Right ventricle myocardium superior (tissue), 1 donor: ENCODE measurements around the gene FASN. TPM values are rescaled to one million over a fixed set of nuclear protein-coding genes. Genes with fewer than 3 reads are reported as not detected.
A peak's percentile ranks its signal among the peaks of the same experiment; 100 is the strongest.

Experiments
- ATAC-seq: fragments of 200-7000 bp; cut with Tn5 transposase; one replicate; pipeline ENCODE4 v1.9.1; 2020; ENCODE audit warnings: mild to moderate bottlenecking; ENCODE audit not compliant: poor library complexity
- DNase-seq: peaks from one replicate; pipeline ENCODE4 v3.0.0-alpha.2; 2020
- intact Hi-C: fragments of 100-400 bp; cut with DNase I; formaldehyde crosslinking; loops from one replicate; pipeline ENCODE4 v1.11.2; 2022
- total RNA-seq: library from RNA; stranded (reverse); fragmentation: NEBNext Ultra II Directional; extraction: Animal tissue kit (Norgen Biotek cat#: 25700); gene quantifications from one replicate; pipeline ENCODE4 v1.2.1, GENCODE V29; 2021
- donor health status: DM: no; HTN: yes; CAD: no; lungs with severe emphysema.

FASN gene
- total RNA-seq, 1 donor from 2014 or later = 23.0 TPM

GRCh38 chr17:82118815-82119380 is 20.9 kb upstream of the FASN start:
- DNase-seq = no peak
- ATAC-seq = no peak
- intact Hi-C loops = no loop called here

DNA sequence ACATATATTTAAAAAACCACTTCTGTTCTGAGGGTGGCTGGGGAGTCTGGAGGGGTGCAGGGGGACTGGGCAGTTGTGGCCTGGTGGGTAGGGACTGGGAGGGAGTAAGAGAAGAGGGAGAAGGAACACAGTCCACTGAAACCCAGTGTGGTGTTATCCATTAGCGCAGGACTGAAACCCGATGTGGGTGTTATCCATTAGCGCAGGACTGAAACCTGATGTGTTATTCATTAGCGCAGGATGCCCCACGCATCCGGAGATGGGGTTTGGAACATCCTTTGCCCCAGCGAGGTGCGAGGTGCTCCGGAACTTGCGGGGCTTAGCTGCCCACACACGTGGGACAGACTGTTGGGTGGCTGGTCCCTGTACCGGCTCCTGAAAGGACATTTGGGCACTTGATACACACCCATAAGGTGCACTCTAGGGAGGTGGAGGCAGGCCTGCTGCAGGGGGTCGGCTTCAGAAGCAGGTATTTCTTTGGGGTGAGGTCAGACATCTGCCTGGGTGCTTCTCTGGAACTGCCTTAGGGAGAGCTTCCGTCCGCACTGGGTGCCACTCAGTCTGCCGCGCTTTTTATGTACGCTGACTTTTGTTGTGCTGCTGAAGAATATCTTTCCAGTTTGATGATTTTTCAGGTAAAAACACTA is 20.3 kb upstream of the FASN start:
- intact Hi-C loops = no loop called here
- no peak for DNase-seq
- no peak for ATAC-seq

GRCh38 chr17:82117139-82118090 is 19.4 kb upstream of the FASN start:
- intact Hi-C loops = no loop called here
- ATAC-seq (no peak), DNase-seq (no peak)

DNA sequence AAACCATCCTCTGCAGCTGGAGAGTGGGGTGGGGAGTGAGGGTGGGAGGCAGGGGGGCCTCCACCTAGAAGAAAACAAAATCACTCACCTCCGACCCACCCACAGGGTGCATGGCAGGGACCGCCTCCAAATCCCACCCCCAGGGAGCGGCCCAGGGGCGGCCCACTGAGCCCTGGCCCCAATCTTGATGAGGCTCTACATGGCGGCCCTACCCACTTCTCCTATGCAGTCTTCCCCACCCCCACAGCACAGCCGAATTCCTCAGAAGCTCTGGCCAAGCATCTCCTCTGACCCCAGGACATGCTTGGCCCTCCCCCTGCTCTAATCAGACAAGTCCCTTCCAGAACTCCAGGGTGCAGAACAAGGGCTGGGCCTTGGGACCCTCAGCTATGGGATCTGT is 18.2 kb upstream of the FASN start:
- ATAC-seq (no peak), DNase-seq (no peak)
- intact Hi-C loops = no loop called here

DNA sequence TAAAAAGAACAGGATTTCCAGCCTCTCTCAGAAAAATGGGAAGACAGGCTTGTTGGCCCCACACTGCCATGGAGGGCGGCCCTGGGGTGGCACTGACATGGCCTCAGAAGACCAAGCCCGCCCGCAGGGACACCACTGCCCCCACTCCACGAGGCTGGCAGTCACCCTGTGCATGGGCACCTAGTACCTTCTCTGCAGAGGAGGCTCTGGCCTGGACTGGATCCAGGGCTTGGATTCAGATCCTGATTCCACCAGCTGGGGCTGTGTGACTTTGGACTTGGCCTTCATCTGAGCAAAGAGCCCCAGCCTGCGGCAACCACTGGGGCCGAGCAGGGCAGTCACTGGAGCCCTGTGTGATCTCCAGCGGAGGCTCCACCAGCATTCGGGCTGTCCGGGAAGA is 16.8 kb upstream of the FASN start:
- ATAC-seq (no peak), DNase-seq (no peak)
- intact Hi-C loops = no loop called here

- intact Hi-C loops = no loop called here
- DNase-seq = no peak
Observed at GRCh38 chr17:82114447-82114846, 16.4 kb upstream of the FASN start.

DNA sequence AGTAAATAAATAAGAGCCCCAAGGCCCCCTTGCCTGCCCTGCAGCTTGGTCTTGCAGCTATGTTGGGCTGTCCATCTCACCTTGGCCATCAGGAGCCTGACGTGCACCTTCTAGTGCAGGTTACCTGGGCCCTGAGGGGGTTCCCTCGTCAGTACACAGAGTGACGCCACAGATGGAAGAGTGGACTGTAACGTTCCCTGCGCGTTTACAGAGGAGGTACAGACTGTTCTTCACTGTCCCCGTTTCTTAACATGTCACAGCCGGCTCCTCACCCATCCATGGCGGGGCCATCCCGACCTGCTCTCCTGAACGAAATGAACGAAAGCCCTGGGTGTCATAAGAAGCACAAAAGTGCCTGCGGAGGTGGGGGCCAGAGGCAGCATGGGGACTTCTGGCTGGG is 15.9 kb upstream of the FASN start:
- intact Hi-C loops = no loop called here
- DNase-seq (no peak), ATAC-seq (no peak)

More at GRCh38 chr17:82114447-82114846, 16.4 kb upstream of the FASN start:
- no peak for ATAC-seq

DNA sequence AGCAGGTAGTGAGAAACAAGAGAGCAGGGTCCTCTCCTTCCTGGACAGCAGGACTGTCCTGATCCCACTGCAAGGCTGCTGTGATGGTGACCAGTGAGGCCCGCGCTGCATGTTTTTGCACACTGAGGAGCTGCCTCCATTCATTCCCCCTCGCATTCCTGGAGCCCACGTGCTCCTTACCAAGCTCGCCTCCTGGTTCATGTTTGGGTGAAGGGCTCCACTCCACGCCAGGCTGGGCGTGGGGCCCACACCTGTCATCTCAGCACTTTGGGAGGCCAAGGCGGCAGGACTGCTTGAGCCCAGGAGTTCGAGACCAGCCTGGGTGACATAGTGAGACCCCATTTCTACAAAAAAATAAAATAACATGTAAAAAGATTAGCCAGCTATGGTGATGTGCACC is 15.4 kb upstream of the FASN start:
- intact Hi-C loops = no loop called here
- ATAC-seq (no peak), DNase-seq (no peak)

DNA sequence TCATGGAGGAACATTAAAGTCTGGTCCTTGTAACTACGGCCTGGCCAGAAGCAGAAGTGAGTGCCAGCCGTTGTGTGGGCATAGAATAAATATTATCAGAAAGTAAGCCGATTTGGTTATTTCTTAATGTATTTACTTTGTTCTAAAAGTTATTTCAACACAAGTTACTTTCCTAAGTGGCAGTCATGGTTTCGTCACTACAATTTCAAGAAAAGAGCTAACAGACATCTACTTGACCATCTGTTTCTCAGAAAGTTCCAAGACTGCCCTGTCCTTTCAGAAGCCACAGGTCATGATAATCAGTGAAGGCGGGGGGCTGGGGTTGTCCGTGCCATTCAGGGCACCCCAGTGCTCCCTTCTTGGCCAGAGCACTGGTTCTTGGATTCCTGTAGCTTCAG is 14.9 kb upstream of the FASN start:
- ATAC-seq (no peak), DNase-seq (no peak)
- intact Hi-C loops = no loop called here

GRCh38 chr17:82112181-82112913 is 14.3 kb upstream of the FASN start:
- DNase-seq (no peak), ATAC-seq (no peak)
- intact Hi-C loops = no loop called here

DNA sequence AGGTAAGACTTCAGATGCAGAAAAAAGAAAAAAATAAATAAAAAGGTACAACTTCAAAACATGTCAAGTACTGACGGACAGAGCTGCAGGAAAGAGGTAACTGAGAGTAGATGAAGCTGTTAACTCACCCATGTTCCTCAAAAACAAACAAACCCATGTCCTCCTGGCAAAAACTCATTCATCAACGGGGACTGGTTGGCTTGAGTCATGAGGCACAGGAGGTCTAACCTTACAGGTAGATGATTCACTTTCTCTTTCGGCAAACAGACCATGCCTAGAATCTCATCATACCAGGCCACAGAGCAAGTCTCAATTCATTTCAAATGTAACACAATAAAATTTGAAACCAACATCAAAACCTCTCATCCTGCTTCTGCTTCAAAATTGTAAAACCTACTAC is 12.3 kb upstream of the FASN start:
- no peak for ATAC-seq
- intact Hi-C loops = no loop called here

DNA sequence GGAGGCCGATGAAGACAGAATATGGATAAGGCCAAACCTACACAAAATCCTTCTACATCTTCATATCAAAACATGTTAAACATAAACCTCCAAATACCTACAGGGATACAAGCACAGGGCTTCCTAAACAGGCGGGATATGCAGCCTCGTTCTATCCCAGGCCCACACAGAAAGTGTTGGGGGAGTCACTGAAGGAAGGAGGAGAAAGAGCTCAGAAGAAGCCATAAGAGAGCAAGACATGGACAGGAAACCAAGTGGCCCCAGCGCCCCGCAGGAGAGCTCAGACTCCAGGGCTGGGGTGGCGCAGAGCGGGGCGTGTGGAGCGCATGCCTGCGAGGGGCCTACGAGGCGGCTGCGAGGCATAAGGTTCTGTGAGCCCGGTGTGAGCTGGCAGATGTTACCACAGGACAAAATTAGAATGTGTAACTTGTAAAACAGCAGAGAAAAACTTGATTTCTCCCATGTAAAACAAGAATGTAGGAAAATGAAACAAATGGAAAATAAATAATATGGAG is 11.0 kb upstream of the FASN start:
- ATAC-seq (no peak), DNase-seq (no peak)
- intact Hi-C loops = no loop called here

More for the DNA sequence above, 12.3 kb upstream of the FASN start:
- no peak for DNase-seq

GRCh38 chr17:82108496-82108945 is 10.5 kb upstream of the FASN start:
- intact Hi-C loops = no loop called here
- no peak for DNase-seq
- no peak for ATAC-seq

GRCh38 chr17:82108038-82108437 is 10.0 kb upstream of the FASN start:
- DNase-seq (peak; percentile 46), ATAC-seq (no peak)
- intact Hi-C loops = no loop called here

DNA sequence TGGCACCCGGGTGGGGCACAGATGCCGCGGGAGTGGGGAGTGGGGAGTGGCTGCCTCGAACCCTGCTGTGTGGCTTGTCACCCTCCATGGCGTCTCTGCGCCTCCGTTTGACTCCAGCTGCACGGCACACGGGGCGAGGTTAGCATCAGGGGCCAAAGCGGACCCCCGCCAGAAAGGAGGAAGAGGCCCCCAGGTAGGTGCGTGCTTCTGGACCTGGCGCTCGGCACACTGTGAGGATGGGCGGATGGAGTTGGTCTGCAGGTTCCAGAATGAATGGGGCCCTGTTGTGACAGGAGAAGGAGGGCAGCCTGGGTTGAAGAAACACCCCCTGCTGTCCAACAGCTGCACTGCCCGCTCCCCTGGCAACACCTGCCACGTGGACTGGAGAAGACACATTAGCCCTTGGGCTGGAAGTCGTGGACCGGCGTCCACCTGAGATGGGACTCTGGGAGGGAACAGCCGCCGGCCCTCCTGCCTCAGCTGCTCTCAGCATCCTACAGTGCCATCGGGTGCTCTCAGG is 9.4 kb upstream of the FASN start:
- intact Hi-C loops = no loop called here
- no peak for ATAC-seq
- DNase-seq = peak; percentile 40

DNA sequence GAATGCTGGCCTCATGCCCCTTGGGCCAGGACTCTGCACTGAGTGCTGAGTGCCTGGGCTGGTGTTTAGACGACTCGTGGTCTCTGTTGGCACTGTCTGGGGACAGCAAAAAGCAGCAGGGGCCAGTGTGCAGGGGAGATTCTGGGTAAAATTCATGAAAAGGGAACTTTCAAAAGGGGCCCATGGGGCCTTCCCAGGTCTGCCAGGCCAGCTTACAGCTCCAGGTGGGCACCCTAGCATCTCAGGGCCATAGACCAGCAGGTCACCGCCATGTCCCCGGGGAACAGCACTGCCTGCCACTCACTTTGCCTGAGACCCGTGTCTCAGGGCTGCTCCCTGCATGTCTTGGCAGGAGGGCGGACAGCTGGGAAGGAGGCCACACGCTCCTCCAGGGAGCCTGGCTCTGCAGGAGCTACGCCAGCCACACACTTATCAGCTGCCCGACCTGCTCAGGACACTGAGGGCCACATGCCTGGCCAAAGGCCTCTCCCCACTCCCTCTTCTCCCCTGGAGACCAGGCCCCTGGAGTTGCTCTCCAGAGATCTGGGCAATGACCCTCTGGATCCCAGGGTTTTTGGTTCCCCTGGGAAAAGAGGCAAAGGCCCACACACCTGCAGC is 8.8 kb upstream of the FASN start:
- ATAC-seq (peak; percentile 9), DNase-seq (peak; percentile 43)

DNA sequence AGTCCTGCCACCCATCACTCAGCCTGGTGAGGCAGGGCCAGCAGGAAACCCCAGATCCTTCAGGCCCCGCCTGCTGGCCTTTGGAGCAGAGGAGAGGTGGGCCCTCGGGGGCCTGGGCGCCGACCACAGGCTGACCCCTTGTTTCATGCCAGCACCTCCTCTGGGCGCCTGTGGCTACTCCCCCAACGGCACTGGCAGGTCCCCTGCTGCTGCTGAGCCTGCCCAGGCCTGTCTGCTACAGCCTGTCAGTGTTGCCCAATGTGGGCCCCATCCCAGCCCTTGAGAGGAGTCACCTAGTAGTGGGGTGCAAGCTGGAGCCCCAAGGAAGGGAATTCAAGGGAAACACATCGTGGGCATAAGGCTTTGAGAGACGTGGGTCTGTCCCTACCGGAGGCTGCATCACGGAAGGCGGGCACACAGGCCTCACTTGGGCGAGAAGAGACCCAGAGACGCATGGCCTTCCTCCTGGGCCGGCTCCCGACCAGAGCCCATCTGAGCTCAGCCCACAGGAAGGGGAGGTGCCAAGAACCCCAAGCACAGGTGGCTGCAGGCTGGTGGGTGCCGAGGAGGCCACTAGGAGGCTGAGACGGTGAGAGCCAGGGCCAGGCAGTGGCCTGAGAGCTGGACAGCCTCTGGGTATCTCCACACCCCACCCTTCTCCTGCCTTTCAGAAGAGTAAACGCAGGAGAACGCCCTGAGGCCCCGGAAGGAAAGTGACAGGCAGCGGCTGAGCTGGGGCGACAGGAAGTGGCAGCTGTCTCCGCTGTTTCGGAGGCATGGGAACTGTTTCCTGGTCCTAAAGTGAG is 8.0 kb upstream of the FASN start:
- ATAC-seq = peak; percentile 43
- DNase-seq = peak; percentile 74
- intact Hi-C loops = no loop called here

More for the DNA sequence above, 8.8 kb upstream of the FASN start:
- intact Hi-C loops = no loop called here
